T follicular helper cell (primary cell): ENCODE results near the gene ANK3.

Source experiments
- DNase-seq: peaks from one replicate; pipeline ENCODE4 v3.0.0-alpha.2; 2020; ENCODE audit warnings: low read depth

ANK3 gene

DNA sequence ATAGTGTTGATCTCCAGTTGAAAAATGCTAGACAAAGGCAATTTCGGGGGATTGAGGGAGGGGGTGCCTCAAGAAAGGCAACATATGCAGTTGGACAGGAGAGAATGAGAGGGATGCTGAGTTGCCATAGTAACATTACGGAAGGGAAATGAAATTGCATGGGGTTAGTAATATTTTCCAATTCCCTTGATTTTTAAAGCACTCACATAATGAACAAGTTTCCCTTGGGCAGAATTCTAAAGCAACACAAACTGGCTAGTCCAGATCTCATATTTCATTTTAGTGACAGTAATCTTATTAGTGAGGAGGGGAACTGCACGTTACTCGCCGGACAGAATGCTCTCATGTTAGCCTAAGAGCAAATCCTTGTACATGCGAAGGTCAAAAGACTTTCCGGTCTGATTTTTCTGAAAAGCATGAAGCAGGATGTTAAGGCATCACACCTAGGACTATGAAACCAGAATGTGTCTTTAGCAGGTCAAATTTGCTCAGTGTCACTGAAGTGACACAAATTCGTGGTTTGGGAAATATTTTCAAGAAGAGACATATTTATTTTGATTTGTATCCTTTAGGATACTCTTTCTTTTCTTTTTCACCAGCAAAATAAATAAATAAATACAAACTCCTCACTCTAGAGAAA is 165.5 kb downstream of the ANK3 start:
- no peak for DNase-seq

DNA sequence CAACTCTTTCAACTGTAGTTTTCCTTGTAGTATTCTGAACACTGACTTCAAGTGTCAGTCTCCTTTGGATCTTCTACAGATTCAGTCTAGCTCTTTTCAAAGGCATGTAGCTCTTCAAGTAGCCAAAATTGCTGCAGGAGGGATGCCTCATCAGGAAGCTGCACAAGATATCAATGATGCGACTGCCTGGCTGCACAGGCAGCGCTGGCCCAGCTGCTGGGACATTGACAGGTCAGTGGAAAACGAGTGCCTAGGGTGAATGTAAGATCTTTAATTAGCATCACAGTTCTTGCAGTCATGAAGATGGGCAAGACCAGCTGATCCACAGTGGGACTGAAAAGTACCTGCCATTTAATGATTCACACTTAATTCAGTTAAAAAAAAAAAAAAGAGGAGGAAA is 167.6 kb downstream of the ANK3 start:
- DNase-seq = no peak

DNA sequence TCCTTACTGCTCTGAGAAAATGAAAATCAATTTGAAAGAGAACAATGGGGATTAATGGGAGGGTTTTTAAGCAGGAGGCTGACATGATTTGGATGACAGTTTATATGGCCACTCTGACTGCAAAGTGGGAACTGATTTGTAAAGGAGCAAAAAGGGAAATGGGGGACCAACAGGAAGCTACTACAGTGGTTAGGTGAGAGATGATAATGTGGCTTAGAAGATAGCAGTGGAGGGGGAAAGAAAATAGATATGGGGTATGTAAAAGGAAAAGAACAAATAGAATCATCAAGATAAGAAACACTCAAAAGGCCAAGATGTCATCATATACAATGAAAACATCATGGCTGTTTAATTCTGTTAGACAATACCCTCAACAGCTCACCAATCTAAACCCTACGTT is 177.5 kb downstream of the ANK3 start:
- no peak for DNase-seq

DNA sequence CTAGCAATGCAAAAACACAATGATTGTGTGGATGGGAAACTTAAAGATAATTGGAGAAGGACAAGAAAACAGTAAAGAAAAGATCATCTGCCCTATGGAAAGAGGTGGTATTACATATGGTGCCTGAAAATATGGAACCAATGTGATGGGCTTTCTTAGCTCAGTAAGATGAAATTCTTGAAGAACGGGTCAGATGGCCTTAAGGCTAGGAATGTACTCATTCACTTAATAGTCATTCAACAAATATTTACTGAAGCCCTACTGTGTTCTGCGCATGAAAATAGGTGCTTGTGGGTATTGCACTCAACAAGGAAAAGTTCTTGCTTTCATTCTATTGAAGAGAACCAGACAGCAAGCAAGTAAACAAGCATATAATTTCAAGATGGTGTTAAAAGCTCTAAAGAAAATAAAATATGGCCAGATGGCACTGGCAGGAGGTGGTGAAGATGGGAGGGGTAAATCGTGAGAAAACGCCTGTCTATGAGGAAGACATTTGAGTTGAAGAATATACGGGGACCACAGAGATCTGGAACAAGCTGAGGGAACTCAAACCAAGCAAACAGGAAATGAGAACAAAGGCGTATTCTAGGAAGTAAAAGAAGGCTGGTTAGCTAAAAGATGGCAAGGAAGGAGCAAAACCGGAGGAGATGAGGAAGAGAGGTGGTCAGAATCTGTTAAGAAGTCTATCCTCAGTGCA is 179.7 kb downstream of the ANK3 start:
- DNase-seq = no peak

DNA sequence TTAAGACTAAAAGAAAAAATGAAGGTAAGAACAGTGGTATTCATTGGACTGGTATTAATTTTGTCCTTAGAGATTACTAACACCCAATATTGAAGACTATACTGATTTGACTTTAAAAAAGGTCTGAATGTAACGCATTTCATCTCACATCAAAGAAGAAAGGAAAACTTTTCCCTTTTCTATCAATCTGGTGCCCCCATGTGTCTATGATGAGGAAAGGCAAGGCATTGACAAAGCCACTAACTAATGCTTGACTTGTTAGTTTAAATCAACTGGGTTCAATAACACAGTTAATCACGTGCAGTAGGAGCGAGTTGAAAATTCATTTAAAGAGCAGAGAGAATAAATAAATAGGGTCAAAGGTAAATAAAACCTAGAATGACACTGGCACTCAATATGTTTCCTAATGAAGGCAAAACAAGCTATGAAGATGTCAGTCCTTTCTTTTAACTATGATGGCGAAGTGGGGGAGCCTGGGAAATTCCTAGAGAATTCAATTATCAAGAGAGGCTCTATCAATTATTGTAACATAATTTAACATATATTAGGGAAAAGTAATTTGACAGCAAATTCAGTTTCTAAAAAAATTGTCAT is 180.9 kb downstream of the ANK3 start:
- no peak for DNase-seq

DNA sequence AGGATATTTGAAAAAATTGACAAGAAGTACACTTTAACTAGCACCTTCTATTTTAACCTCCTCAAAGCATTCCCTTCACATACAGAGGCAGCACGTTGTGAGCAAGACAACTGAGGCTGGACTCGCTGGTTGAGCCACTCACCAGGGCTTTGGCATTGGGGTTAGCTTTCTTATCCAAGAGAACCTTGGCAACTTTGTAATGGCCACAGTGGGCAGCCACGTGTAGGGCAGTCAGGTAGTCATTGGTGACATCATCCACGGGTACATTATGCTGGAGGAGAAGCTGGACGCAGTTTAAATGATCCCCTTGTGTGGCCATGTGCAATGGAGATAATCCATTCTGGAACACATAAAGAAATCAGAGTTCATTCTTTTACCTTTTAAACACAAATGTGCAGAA is 181.8 kb downstream of the ANK3 start:
- DNase-seq = no peak

DNA sequence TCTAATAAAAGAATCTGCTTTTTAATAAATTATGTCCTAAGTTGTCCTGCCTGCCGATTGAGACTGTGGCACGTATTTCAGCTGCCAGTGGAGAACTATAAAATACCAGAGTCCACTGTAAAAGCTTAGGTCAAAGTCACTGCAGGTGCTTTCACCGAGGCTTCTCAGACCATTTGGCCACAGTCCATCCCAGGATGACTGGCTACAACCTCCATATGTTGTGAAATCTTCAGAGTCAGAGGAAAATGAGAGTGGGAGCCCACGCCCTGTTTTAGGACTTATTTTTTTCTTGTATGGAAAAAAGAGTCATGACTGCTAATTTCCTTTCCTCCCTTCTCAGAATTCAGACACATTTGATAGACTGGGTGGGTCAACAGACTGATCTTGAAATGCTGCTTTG is 182.9 kb downstream of the ANK3 start:
- DNase-seq = no peak

DNA sequence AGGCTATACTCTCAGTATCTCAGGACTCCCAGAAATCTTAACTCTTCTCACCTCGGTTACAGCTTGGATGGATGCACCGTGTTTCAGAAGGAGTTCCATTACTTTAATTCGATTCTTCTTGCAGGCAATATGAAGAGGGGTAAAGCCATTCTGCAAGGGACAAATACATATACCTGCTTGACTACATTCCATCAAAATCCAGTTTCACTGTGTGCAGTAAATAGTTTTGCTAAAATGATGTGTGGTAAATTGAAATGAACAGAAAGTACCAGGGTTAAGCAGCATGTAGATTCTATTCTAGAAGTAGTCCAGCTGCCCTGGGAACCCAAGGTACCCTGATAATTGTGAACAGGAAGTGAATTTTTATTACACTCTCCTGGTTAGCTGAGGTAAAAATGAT is 183.9 kb downstream of the ANK3 start:
- no peak for DNase-seq

DNA sequence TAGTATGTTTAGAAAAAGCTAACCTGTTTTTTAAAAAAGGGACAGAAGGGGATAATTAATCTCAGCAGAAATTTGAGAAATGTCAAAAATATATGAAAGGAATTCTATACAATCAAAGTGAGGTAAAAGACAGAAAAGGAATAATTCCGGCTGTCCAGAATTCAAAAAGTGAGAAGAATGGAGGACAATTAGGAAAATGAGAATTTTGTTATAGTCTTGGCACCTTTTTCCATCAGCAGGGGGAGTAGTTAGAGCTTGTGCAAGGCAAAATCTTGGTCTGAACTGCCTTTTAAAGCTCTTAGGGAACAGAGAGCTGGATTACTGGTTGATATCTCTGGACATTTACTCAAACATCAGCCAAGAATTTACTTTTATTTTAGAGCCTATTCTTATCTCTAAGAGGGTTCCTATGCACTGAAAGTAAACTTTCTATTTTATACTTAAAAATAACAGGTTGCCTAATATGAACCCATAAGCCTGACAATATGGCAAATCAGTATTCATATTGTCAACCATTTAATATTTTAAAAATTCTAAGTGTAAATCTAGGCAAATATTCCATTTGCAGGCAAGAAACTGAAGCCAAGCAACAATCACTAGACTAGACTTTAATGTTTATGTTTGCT is 185.6 kb downstream of the ANK3 start:
- DNase-seq = no peak

DNA sequence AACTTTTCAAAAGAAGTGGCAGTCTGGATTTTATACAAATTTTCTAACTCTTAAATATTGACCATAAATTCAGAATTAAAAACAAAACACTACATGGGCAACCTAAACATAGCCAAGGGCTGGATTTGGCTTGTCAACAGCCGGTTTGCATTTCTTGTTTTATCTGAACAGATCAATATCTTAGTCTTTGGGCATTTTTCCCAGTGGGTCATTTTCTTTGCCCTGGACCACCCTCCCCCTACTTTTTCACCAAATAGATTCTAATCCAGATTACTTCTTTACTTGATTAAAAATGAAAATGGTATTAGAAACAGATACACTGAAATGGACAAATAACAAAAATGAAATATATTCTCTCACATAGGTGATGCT is 189.0 kb downstream of the ANK3 start:
- no peak for DNase-seq

DNA sequence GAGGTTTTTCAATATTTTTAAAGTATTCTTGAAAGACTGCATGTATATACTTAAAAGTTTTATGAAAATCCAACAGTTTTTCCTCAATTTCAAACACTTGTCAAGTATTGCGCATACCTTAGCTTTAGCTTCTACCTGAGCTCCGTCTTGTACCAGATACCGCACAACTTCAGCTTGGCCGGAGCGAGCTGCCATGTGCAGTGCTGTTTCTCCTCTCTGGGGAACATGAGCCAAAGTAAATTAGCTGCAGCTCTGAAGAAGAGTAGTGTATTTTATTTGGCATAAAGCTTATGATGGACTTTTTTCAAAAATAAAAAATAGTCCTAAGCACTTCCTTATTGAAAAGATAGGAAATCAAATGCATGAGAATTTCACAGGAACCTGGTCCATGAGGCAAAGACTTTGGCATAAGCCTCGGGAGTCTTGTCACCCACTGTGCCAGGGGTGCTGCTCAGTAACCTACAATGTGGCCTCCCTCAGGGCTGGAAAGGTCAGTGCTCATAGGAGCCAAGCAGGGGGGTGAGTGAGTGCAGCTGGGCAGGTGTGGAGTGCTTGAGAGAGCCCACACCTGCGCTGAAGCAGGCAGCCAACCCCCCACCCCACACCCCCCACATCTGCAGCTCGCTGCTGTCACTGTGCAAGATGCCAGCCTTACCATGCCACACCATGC is 189.5 kb downstream of the ANK3 start:
- no peak for DNase-seq

DNA sequence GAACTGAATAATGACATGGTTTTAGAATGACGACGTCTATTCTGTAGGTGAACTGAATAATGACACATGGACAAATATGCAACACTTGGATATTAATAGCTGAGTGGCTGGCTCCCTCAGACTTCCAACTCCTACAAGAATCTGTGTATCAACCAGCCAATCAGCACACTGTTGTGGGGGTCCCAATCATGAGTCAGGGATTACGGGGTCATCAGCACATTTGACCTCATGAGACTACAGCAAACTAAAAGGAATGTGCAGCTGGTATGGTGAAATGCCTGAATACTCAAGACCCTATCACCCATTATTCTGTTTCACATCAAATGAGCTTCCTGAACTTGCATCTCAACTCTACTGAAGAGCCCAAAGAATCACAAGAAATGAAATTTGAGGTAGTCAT is 192.5 kb downstream of the ANK3 start:
- no peak for DNase-seq

DNA sequence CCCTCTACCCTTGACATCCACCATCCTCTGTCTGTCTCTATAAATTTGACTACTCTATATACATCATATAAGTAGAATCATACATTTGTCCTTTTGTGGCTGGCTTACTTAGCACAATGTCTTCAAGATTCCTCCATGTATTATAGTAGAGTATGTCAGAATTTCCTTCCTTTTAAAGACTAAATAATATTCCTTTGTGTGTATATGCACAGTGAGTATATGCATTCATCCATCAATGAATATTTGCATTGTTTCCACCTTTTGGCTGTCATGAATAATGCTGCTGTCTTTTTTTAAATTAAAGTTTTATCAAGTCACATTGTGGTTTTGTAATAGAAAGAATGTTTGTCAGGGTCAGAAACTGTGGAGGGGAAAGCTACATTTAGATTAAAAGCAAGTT is 195.3 kb downstream of the ANK3 start:
- DNase-seq = no peak

DNA sequence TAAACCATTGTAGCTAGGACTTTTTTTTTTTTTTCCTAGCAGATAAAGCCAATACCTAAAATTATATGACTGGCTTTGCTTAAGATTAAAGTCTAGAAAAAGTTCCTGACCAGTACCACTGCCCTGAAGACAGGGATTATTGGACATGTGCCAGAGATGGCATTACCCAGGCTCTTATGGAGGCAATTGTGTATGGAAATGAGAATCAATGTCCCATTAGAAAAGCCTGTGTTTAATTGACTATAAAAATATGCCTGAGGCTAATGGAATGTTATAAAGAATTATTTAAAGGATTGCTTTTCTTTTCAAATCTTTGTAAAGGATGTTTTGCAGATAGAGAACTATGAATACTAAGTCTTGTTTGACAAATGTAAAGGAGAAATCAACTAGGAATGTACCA is 196.7 kb downstream of the ANK3 start:
- DNase-seq = no peak

DNA sequence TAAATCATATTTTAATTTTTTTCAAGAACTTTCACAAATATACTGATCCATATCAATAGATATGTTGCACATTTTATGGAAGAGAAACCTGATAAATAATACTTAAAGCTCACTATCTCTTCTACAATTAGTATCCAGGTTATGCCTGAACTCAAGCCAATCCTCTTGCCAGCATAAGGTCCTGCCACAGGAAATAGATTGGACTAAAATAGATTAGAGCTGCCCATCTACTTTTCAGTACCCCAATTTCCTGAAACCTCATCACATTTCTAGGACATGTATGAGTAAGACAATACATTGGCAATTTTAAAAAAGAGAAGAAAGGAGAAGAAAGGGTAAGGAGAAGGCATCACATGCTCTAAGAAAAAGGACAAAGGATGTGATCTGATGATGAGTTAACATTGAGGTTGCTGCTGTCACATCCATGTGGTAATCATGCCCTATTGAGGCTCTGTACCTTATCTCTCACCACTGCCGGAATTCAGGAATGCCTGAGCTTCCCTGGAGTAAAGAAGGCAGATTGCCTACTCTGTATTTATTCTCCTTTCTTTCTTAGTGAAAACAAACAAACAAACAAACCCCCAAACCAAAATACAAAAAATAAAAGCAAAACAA is 199.7 kb downstream of the ANK3 start:
- no peak for DNase-seq

DNA sequence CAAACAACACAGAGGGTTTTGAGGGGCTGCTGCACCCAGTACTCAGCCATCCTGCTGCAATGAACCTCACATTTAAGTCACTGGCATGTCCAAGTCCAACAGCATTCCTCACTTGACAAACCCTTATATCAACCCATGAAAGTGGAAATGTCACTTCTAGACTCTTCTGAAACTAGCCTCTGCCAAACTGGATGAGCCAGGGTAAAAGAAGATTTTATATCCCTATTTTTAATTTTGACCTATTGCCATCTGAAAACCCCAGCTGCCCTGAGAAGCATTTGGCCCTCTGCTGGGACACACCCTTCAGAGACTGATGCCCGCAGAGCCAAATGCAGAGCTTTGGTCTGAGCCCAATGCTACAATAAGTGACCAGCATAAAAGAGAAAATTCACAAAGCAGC is 201.1 kb downstream of the ANK3 start:
- DNase-seq = no peak

DNA sequence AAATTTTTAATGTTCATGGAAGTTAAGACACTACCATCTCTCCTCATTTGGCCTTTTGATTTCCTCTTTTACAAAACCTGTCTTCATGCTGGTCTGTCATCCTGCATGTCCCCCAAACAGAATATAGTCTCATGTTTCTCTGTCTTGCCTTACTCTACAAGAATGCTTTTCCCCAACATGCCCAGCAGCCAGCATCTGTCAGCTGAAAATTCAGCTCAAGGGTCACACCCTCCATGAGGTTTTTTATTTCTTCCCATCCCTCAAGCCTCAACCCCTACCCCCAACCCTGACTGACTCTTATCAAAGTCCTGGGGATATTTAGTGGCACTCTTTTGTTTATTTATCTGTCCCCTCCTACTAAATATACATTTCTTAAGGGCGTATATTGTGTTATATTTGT is 202.0 kb downstream of the ANK3 start:
- no peak for DNase-seq

DNA sequence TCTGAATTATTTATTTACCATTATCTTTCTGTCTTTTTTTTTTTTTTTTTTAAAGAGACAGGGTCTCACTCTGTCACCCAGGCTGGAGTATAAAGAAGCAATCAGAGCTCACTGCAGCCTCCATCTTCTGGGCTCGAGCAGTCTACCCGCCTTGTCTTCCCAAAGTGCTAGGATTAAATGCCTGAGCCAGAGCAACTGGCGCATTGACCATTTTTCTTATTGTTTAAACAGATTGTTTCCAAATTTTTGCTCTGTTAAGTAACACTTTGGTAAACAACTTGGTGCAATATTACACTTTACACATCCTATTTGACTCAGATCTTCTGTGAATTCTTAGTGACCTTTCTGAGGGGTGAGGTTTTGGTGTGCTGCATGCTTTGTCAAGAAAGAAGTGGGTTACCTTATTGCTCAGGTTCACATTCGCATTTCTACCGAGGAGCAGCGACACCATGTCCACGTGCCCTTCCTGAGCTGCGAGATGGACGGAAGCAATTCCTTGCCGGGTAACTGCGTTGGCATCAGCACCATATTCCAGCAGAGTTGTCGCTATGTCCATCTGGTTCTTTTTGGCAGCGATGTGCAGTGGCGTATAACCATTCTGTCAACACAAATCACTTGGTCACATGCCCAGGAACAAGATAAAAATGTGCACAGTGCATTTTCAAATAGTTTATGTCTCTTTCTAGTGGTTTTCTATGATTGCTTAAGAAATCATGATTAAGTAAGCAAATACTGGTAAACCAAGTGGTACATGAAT is 203.2 kb downstream of the ANK3 start:
- DNase-seq = no peak

DNA sequence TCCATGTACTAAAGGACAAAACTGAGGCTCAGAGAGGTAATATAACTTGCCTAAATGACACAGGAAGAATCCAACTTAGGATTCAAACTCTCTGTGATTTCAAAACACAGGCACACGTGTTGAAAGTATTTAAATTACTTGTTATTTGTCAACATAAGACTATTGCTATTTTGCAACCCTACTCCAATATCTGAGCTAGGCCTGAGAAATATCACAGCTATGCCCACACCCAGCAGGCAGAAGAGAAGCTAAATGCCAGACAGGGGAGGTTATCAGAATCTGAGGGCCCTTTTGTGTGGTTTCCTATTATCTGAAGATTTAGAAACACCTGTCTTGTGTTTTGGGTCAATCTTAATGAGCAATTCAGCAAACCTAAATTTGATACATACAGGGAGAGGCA is 204.3 kb downstream of the ANK3 start:
- DNase-seq = no peak

DNA sequence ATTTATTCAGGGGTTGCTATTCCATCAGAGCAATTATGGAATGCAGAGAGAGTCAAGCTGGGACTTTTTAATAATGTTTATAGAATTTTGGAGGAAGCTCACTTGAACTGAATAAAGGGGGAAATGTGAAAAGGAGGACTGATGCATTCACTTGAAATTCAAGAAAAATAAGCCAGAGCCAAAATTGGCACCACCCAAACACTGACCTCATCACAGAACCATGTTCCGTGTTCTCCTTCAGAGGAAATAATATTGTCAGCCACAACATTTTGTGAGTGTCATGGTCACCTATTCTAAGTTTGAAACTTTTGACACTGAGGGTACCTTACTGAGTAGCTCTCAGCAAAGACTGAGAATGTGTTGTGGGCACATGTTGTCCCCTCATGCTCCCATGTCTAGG is 207.0 kb downstream of the ANK3 start:
- no peak for DNase-seq

DNA sequence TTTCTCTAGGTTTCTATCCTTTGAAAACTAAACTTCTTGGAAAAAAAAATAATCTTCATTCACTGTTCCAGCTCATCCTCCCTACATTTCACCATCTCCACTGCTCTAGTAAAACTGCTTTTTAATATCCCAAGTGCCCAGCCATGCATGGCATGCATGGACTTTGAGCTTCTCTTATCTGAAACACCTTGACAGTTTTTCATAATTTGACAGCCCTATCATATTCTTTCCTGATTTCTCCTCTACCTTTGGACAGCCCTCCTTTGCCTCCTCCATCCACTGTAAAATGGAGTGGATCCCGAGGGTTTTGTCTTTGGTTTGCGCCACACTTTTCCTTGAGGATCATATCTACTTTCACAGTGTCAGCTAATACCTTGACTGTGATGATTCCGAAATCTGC is 212.8 kb downstream of the ANK3 start:
- no peak for DNase-seq
